Natural killer cell (primary cell): Measurements from ENCODE around the gene CLCA1. TPM values are rescaled to one million over a fixed set of nuclear protein-coding genes. Genes with fewer than 3 reads are reported as not detected.

Experiments
- ATAC-seq, 3 donors: fragments of 150-1000 bp in 2 of 3; fragments of 200-7000 bp in 1 of 3; cut with Tn5 transposase; 1 replicate in 1 of 3; 2 replicates in 2 of 3; pipeline ENCODE4 v1.10.0; 2021; ENCODE audit warnings: mild to moderate bottlenecking in 2 of 3, moderate library complexity in 2 of 3
- DNase-seq, 2 donors: peaks; one replicate each; pipeline versions ENCODE4 v3.0.0 to v3.0.0-alpha.2; 2013 to 2021; ENCODE audit warnings: mixed read lengths in 1 of 2
- H3K27ac ChIP-seq: one replicate; pipeline ENCODE4 v1.5.1; 2013; ENCODE audit warnings: mild to moderate bottlenecking, low read length
- H3K27me3 ChIP-seq: one replicate; pipeline ENCODE4 v1.6.1; 2013; ENCODE audit warnings: low read length; ENCODE audit not compliant: control insufficient read depth, insufficient read depth
- H3K36me3 ChIP-seq: one replicate; pipeline ENCODE4 v1.6.1; 2013; ENCODE audit warnings: low read length; ENCODE audit not compliant: control insufficient read depth, insufficient read depth
- H3K4me1 ChIP-seq: one replicate; pipeline ENCODE4 v1.6.1; 2013; ENCODE audit warnings: low read length; ENCODE audit not compliant: control insufficient read depth, insufficient read depth
- H3K4me3 ChIP-seq: one replicate; pipeline ENCODE4 v1.5.1; 2013; ENCODE audit warnings: low read length
- H3K9me3 ChIP-seq: one replicate; pipeline ENCODE4 v1.6.1; 2013; ENCODE audit warnings: low read length; ENCODE audit not compliant: control insufficient read depth, insufficient read depth
- H3K27ac Mint-ChIP-seq, 2 donors: one replicate each; pipeline ENCODE4 v1.8.0; 2022; ENCODE audit warnings: mild to moderate bottlenecking in 2 of 2, mixed read lengths in 2 of 2, moderate library complexity in 1 of 2
- H3K27me3 Mint-ChIP-seq, 2 donors: one replicate each; pipeline ENCODE4 v1.8.0; 2022; ENCODE audit warnings: low read depth in 2 of 2, mixed read lengths in 2 of 2
- H3K36me3 Mint-ChIP-seq: one replicate; pipeline ENCODE4 v1.8.0; 2022; ENCODE audit warnings: mixed read lengths
- H3K4me1 Mint-ChIP-seq, 2 donors: one replicate each; pipeline ENCODE4 v1.8.0; 2022; ENCODE audit warnings: mixed read lengths in 2 of 2
- H3K4me3 Mint-ChIP-seq: one replicate; pipeline ENCODE4 v1.8.0; 2022; ENCODE audit warnings: mild to moderate bottlenecking, moderate library complexity, mixed read lengths
- H3K9me3 Mint-ChIP-seq, 2 donors: one replicate each; pipeline ENCODE4 v1.8.0; 2022; ENCODE audit warnings: mixed read lengths in 2 of 2
- CTCF ChIP-seq: fragments of 200-600 bp; IDR thresholded peaks from one replicate; pipeline ENCODE4 v1.8.0; 2022; ENCODE audit warnings: antibody characterized with exemption
- WGBS: methylation state at CpG from one replicate; pipeline ENCODE4 v1.1.7; 2013; ENCODE audit warnings: missing lambda C conversion rate; ENCODE audit not compliant: insufficient coverage; 5-methylcytosine and 5-hydroxymethylcytosine counted together
- intact Hi-C: fragments of 100-400 bp; cut with micrococcal nuclease; formaldehyde crosslinking; loops from one replicate; pipeline ENCODE4 v1.14.2; 2022
- total RNA-seq, 4 donors: library from RNA; stranded (reverse); fragments of 120-200 nt in 1 of 4; gene quantifications; one replicate each; pipeline versions ENCODE4 v1.2.3 to v1.2.4, GENCODE V29; 2013 to 2022

CLCA1 gene
- total RNA-seq, 3 donors from 2014 or later (not counting 1 experiment from before 2014, with no cell fraction given) = not detected

- H3K4me1 Mint-ChIP-seq = no peaks in the 10 kb centered on the region
- no peaks in the 10 kb centered on the region for H3K27me3 ChIP-seq
- no peaks in the 10 kb centered on the region for H3K4me1 ChIP-seq
- WGBS = 80% methylated on average over 2 of the region's 2 CpGs
- ATAC-seq (no peak), DNase-seq (no peak)
- no peaks in the 10 kb centered on the region for H3K9me3 ChIP-seq
- intact Hi-C loops = no loop called here
- H3K27ac ChIP-seq = no peak overlapping the region
- peaks cover 12 to 20% of the 10 kb centered on the region in 2 donors for H3K27me3 Mint-ChIP-seq
- no peaks in the 10 kb centered on the region for H3K9me3 Mint-ChIP-seq
- no peak overlapping the region for H3K4me3 Mint-ChIP-seq
- H3K27ac Mint-ChIP-seq = no peak overlapping the region
- no peaks in the 10 kb centered on the region for H3K36me3 Mint-ChIP-seq
- TF ChIP-seq CTCF = no peak
- no peak overlapping the region for H3K4me3 ChIP-seq
- H3K36me3 ChIP-seq = no peaks in the 10 kb centered on the region
Measured at GRCh38 chr1:86466109-86466844, 2.5 kb upstream of the CLCA1 start.

GRCh38 chr1:86466986-86467385 lies 1.7 kb upstream of the CLCA1 start:
- DNase-seq (no peak), ATAC-seq (no peak)
- TF ChIP-seq CTCF = no peak
- WGBS = 54% methylated on average over 3 of the region's 4 CpGs
- H3K27me3 Mint-ChIP-seq = peaks cover 13 to 22% of the 10 kb centered on the region in 2 donors
- Histone ChIP-seq H3K36me3 (no peaks in the 10 kb centered on the region), H3K4me1 (no peaks in the 10 kb centered on the region), H3K27me3 (no peaks in the 10 kb centered on the region), H3K27ac (no peak overlapping the region), H3K9me3 (no peaks in the 10 kb centered on the region), H3K4me3 (no peak overlapping the region)
- no peak overlapping the region for H3K27ac Mint-ChIP-seq
- no peaks in the 10 kb centered on the region for H3K9me3 Mint-ChIP-seq
- H3K4me3 Mint-ChIP-seq = no peak overlapping the region
- H3K36me3 Mint-ChIP-seq = no peaks in the 10 kb centered on the region
- H3K4me1 Mint-ChIP-seq = no peaks in the 10 kb centered on the region
- intact Hi-C loops = no loop called here

GRCh38 chr1:86470859-86471258 lies 2.1 kb downstream of the CLCA1 start:
- Histone ChIP-seq H3K27me3 (peaks cover 3% of the 10 kb centered on the region), H3K36me3 (no peaks in the 10 kb centered on the region), H3K4me1 (no peaks in the 10 kb centered on the region), H3K4me3 (no peak overlapping the region), H3K9me3 (no peaks in the 10 kb centered on the region), H3K27ac (no peak overlapping the region)
- intact Hi-C loops = loop anchor here (5.0 to 10.0 kb wide), 2 partner anchors 216 to 274 kb away; no protein-coding TSS in a partner anchor
- Mint-ChIP-seq H3K27me3 (peaks cover 18 to 22% of the 10 kb centered on the region in 2 donors), H3K36me3 (no peaks in the 10 kb centered on the region), H3K9me3 (no peaks in the 10 kb centered on the region), H3K4me1 (no peaks in the 10 kb centered on the region), H3K27ac (no peak overlapping the region), H3K4me3 (no peak overlapping the region)
- no peak for TF ChIP-seq CTCF
- ATAC-seq (no peak), DNase-seq (no peak)
- WGBS = 83% methylated on average over 9 of the region's 10 CpGs

GRCh38 chr1:86471291-86471690 lies 2.6 kb downstream of the CLCA1 start:
- Histone ChIP-seq H3K4me1 (no peaks in the 10 kb centered on the region), H3K4me3 (no peak overlapping the region), H3K27me3 (peaks cover 3% of the 10 kb centered on the region), H3K9me3 (no peaks in the 10 kb centered on the region), H3K36me3 (no peaks in the 10 kb centered on the region), H3K27ac (no peak overlapping the region)
- Mint-ChIP-seq H3K4me3 (no peak overlapping the region), H3K36me3 (no peaks in the 10 kb centered on the region), H3K27ac (no peak overlapping the region), H3K27me3 (peaks cover 16 to 22% of the 10 kb centered on the region in 2 donors), H3K4me1 (no peaks in the 10 kb centered on the region), H3K9me3 (no peaks in the 10 kb centered on the region)
- no peak for DNase-seq
- TF ChIP-seq CTCF = no peak
- intact Hi-C loops = loop anchor here (5.0 to 10.0 kb wide), 2 partner anchors 216 to 274 kb away; no protein-coding TSS in a partner anchor
- ATAC-seq = no peak
